Immature natural killer cell (primary cell): ENCODE data around the gene TEX36. TPM values are rescaled to one million over a fixed set of nuclear protein-coding genes. Genes with fewer than 3 reads are reported as not detected.
A peak's percentile ranks its signal among the peaks of the same experiment; 100 is the strongest.
"Not testable (repeated sequence)": the region's sequence is repeated elsewhere in the genome, so short reads cannot be mapped to it uniquely, and the experiment has no call there.

ENCODE experiments used
- DNase-seq, 3 donors: peaks; one replicate each; pipeline ENCODE4 v3.0.0; 2022; ENCODE audit warnings: mixed read lengths in 1 of 3
- H3K27ac Mint-ChIP-seq, 6 donors: one replicate each; pipeline ENCODE4 v1.8.0; 2020; ENCODE audit warnings: mixed read lengths in 6 of 6, mild to moderate bottlenecking in 5 of 6, inconsistent platforms in 4 of 6, moderate library complexity in 3 of 6
- H3K27me3 Mint-ChIP-seq, 3 donors: one replicate each; pipeline ENCODE4 v1.8.0; 2020 to 2021; ENCODE audit warnings: low read depth in 3 of 3, mild to moderate bottlenecking in 3 of 3, mixed read lengths in 3 of 3, moderate library complexity in 3 of 3, inconsistent platforms in 1 of 3
- H3K36me3 Mint-ChIP-seq, 3 donors: one replicate each; pipeline ENCODE4 v1.8.0; 2020; ENCODE audit warnings: mixed read lengths in 3 of 3, inconsistent platforms in 2 of 3, mild to moderate bottlenecking in 2 of 3
- H3K4me1 Mint-ChIP-seq, 2 donors: one replicate each; pipeline ENCODE4 v1.8.0; 2020; ENCODE audit warnings: inconsistent platforms in 2 of 2, mild to moderate bottlenecking in 2 of 2, mixed read lengths in 2 of 2, moderate library complexity in 1 of 2
- H3K4me3 Mint-ChIP-seq, 5 donors: one replicate each; pipeline ENCODE4 v1.8.0; 2020; ENCODE audit warnings: mild to moderate bottlenecking in 5 of 5, mixed read lengths in 5 of 5, inconsistent platforms in 3 of 5, moderate library complexity in 3 of 5
- H3K9me3 Mint-ChIP-seq, 6 donors: one replicate each; pipeline ENCODE4 v1.8.0; 2020; ENCODE audit warnings: mild to moderate bottlenecking in 6 of 6, mixed read lengths in 6 of 6, inconsistent platforms in 4 of 6, moderate library complexity in 3 of 6
- polyA plus RNA-seq, 3 donors: library from polyadenylated mRNA; unstranded; fragments of 300-500 nt; fragmentation: Illumina TruSeq; gene quantifications; one replicate each; pipeline ENCODE4 v1.2.3, GENCODE V29; 2021

The TEX36 gene
- polyA plus RNA-seq, 3 donors from 2014 or later, result not detected

- Mint-ChIP-seq H3K27me3 (peaks cover 0 to 5% (median 2%) of the 10 kb centered on the region in 3 donors), H3K4me1 (peaks cover 7 to 16% of the 10 kb centered on the region in 2 donors), H3K4me3 (no peak overlapping the region), H3K27ac (no peak overlapping the region), H3K9me3 (peaks cover 0 to 14% (median 5%) of the 10 kb centered on the region in 6 donors), H3K36me3 (peaks cover 0 to 12% (median 2%) of the 10 kb centered on the region in 3 donors)
- DNase-seq, result no peak
Measured at GRCh38 chr10:125707541-125708468, 24.8 kb upstream of the TEX36 start.

DNA sequence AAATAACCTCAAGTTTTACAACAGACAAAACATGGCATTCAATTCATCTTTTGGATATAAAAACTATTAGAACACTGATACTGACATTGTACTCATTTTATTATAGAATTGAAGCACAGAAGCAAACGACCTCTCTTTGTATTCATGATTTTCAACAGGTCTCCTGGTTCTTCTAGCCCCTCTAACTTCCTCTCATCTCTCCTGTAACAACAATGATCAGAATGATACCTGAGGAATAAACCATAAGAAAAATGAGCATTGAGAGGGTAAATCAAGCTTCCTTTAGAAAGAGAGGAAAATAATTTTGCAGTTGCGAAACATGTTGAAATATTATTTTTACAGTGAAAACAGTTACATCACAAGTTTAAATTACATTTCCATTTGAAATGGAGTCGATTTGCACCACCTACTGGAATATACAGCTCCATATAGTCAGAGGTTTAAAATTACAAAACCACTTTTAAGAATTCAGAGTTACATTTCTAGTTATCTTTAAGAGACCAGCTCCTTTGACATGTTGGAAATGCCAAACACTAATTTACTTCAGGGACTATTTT, 17.5 kb upstream of the TEX36 start:
- no peak for DNase-seq
- Mint-ChIP-seq H3K27ac (no peak overlapping the region), H3K4me1 (no peaks in the 10 kb centered on the region), H3K4me3 (no peak overlapping the region), H3K27me3 (peaks cover 0 to 6% (median 0%) of the 10 kb centered on the region in 3 donors), H3K9me3 (no peaks in the 10 kb centered on the region), H3K36me3 (no peaks in the 10 kb centered on the region)

DNA sequence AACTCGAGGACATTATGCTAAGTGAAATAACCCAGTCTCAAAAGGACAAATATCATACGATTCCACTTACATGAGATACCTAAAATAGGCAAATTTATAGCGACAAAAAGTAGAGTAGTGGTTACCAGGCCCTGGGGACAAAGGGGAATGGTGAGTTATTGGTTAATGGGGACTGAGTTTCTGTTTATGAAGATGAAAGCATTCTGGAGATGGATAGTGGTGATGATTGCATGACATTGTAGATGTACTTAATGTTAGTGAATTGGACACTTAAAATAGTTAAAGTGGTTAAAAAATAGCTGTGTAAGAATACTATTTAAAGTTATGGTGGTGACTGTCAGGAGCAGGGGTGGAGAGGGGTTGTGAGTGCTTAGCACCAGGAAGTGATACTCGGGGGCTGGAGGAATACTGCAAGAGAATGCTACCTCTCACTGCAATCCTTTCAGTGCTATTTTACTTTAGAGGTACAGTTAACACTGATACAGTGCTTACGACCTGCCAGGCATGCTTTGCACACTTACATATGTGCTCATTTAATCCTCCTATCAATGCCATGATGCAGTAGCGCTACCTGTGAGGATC, 16.7 kb upstream of the TEX36 start:
- no peak overlapping the region for H3K4me3 Mint-ChIP-seq
- DNase-seq, result no peak
- no peaks in the 10 kb centered on the region for H3K9me3 Mint-ChIP-seq
- no peak overlapping the region for H3K27ac Mint-ChIP-seq
- H3K36me3 Mint-ChIP-seq, result no peaks in the 10 kb centered on the region
- no peaks in the 10 kb centered on the region for H3K4me1 Mint-ChIP-seq
- peaks cover 0 to 7% (median 0%) of the 10 kb centered on the region in 3 donors for H3K27me3 Mint-ChIP-seq

DNA sequence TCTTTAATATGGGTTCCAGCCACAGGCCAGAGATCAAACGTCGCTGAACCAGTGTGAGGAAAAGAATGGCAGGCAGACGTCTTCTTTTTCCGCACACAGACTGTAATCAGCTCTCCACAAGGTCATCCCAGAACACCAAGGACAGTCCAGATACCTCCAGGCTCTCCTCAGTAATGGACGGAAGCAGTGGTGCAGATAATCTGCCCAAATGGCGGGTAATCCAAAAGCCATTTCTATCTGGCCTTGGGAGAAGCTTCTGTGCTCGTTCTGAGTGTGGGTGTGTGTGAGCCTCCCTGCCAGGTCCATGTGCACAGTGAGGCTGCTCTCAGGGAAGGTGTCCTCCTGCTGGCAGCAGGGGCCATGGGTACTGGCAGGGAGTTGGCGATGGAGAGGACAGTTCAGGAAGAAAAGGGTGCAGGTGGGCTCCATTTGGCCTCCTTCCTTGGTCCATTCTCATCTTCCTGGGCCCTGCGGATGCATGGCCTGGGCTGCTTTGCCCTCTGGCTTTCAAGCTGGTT, 15.6 kb upstream of the TEX36 start:
- Mint-ChIP-seq H3K4me3 (no peak overlapping the region), H3K4me1 (peaks cover under 1 to 1% of the 10 kb centered on the region in 2 donors), H3K27me3 (peaks cover 0 to 9% (median 0%) of the 10 kb centered on the region in 3 donors), H3K9me3 (no peaks in the 10 kb centered on the region), H3K36me3 (no peaks in the 10 kb centered on the region), H3K27ac (no peak overlapping the region)
- DNase-seq, result no peak

DNA sequence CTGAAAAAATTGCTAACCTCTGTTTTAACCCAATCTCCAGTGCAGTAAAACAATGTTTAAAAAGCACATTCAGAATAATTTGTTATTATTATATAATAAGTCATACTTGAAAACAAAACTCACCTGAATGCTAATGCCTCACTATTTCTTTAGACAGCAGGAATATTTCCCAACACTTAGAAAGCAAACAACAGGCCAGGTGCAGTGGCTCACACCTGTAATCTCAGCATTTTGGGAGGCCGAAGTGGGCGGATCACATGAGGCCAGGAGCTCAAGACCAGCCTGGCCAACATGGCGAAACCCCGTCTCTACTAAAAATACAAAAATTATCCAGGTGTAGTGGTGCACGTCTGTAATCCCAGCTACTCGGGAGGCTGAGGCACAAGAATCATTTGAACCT, 13.9 kb upstream of the TEX36 start:
- not testable (repeated sequence) for H3K9me3 Mint-ChIP-seq, H3K27ac Mint-ChIP-seq, H3K27me3 Mint-ChIP-seq, DNase-seq, H3K36me3 Mint-ChIP-seq, H3K4me3 Mint-ChIP-seq
- H3K4me1 Mint-ChIP-seq, result peaks cover 16 to 18% of the 10 kb centered on the region in 2 donors

DNA sequence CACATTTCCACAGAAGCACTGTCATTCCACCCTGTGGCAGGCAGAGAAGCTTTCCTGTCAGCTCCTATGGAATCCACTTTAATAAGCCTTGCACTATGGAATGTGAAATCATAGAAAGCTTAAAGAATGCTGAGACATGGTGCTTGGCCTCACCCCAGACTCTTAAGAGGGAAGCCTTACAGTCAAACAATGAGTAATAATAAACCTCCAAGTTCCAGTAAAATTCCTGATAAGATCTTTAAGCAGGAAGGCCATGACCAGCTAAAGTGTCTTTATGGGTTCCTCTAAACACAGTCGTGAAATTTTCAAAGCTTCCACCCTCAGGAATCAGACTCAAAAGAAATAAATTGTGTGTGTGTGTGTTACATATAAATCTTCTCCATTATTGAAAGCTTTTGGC, 11.9 kb upstream of the TEX36 start:
- Mint-ChIP-seq H3K4me1 (peaks cover 16 to 21% of the 10 kb centered on the region in 2 donors), H3K27ac (no peak overlapping the region), H3K4me3 (no peak overlapping the region), H3K36me3 (no peaks in the 10 kb centered on the region), H3K9me3 (no peaks in the 10 kb centered on the region), H3K27me3 (peaks cover 0 to 7% (median 1%) of the 10 kb centered on the region in 3 donors)
- DNase-seq, result no peak

- H3K27me3 Mint-ChIP-seq, result peaks cover 0 to 7% (median 3%) of the 10 kb centered on the region in 3 donors
- no peaks in the 10 kb centered on the region for H3K36me3 Mint-ChIP-seq
- H3K4me3 Mint-ChIP-seq, result no peak overlapping the region
- peaks cover 16 to 21% of the 10 kb centered on the region in 2 donors for H3K4me1 Mint-ChIP-seq
- H3K27ac Mint-ChIP-seq, result no peak overlapping the region
- no peak for DNase-seq
- no peaks in the 10 kb centered on the region for H3K9me3 Mint-ChIP-seq
Measured at GRCh38 chr10:125693524-125693847, 10.5 kb upstream of the TEX36 start.

GRCh38 chr10:125692601-125693523, 9.9 kb upstream of the TEX36 start:
- peak overlapping the region in 1 of 6 donors; percentile 13 for H3K27ac Mint-ChIP-seq
- peaks cover 0 to 7% (median 3%) of the 10 kb centered on the region in 3 donors for H3K27me3 Mint-ChIP-seq
- peaks cover 16 to 21% of the 10 kb centered on the region in 2 donors for H3K4me1 Mint-ChIP-seq
- H3K36me3 Mint-ChIP-seq, result no peaks in the 10 kb centered on the region
- no peak overlapping the region for H3K4me3 Mint-ChIP-seq
- H3K9me3 Mint-ChIP-seq, result no peaks in the 10 kb centered on the region
- no peak for DNase-seq

- Mint-ChIP-seq H3K4me1 (peaks cover 16 to 21% of the 10 kb centered on the region in 2 donors), H3K36me3 (no peaks in the 10 kb centered on the region), H3K9me3 (no peaks in the 10 kb centered on the region), H3K4me3 (no peak overlapping the region), H3K27me3 (peaks cover 0 to 7% (median 3%) of the 10 kb centered on the region in 3 donors), H3K27ac (peak overlapping the region in 2 of 6 donors; percentile 5 to 51)
- no peak for DNase-seq
Measured at GRCh38 chr10:125692196-125692595, 9.2 kb upstream of the TEX36 start.

DNA sequence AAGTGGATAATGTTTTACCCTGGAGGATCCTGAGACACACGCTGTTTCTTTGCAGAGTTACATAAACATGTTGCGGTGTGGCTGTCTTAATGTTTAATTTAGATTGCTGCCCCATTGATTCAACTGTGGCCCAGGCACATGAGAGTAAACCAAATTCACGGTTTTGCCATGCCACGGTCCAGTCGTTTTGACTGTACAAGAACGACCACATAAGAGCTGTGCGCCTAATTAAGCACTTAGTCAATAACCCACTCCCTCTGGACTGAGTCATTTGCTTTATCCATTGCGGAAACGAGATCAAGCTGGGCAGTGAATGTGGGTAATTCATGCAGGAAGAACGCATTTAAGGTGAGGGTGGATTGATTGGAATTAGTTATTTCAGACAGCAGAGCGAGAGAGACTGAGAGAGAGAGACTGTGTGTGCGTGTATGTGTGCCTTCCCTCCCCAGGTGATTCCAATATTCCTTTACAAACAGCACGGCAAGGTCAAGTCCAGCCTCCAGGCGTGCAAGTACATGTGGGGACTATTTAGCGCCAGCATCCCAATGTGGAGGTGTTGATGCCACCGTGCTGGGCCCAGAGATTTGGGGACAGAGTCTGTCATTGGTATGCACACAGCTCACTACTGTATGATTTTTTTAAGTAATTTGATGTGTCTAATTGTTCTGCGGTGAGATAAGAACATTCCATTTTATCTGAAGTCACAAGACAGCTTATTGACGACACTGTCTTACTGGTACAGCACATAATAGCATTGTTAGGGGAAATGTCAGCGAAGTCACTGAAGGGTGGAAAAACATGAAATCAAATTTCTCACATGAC, 8.4 kb upstream of the TEX36 start:
- Mint-ChIP-seq H3K27ac (peak overlapping the region in 1 of 6 donors; percentile 61), H3K4me1 (peaks cover 16 to 21% of the 10 kb centered on the region in 2 donors), H3K36me3 (no peaks in the 10 kb centered on the region), H3K27me3 (peaks cover 0 to 6% (median 3%) of the 10 kb centered on the region in 3 donors), H3K9me3 (no peaks in the 10 kb centered on the region), H3K4me3 (no peak overlapping the region)
- no peak for DNase-seq

GRCh38 chr10:125689955-125690569, 7.1 kb upstream of the TEX36 start:
- no peak overlapping the region for H3K27ac Mint-ChIP-seq
- H3K4me3 Mint-ChIP-seq, result no peak overlapping the region
- no peak for DNase-seq
- no peaks in the 10 kb centered on the region for H3K36me3 Mint-ChIP-seq
- H3K27me3 Mint-ChIP-seq, result peaks cover 0 to 5% (median 3%) of the 10 kb centered on the region in 3 donors
- H3K9me3 Mint-ChIP-seq, result no peaks in the 10 kb centered on the region
- H3K4me1 Mint-ChIP-seq, result peaks cover 16 to 21% of the 10 kb centered on the region in 2 donors

- H3K27me3 Mint-ChIP-seq, result peaks cover 0 to 3% (median 2%) of the 10 kb centered on the region in 3 donors
- H3K4me1 Mint-ChIP-seq, result peaks cover 8 to 11% of the 10 kb centered on the region in 2 donors
- no peak for DNase-seq
- no peak overlapping the region for H3K27ac Mint-ChIP-seq
- no peaks in the 10 kb centered on the region for H3K9me3 Mint-ChIP-seq
- H3K36me3 Mint-ChIP-seq, result no peaks in the 10 kb centered on the region
- H3K4me3 Mint-ChIP-seq, result no peak overlapping the region
Measured at GRCh38 chr10:125687507-125688185, 4.7 kb upstream of the TEX36 start.
